Measurements from ENCODE around the gene HPN. TPM values are rescaled to one million over a fixed set of nuclear protein-coding genes. Genes with fewer than 3 reads are reported as not detected.

HPN gene
- total and polyA plus RNA-seq, 2 donors (not counting 3 experiments of a cell fraction or from before 2014, with no cell fraction given) = 0.10 TPM; not detected in 1

- no peak overlapping the region for H3K27ac ChIP-seq (ENCODE audit: insufficient read depth, low read depth, low read length)
- ChIA-PET POLR2A (no interaction called here), CTCF (interaction anchor here (0.9 to 9.9 kb wide), 2 partner anchors 35 to 46 kb away, joined by 3 to 129 read pairs; no protein-coding TSS in a partner anchor)
- H4K20me1 ChIP-seq (replicated peaks; ENCODE audit: control insufficient read depth, extremely low read depth, insufficient read depth, low read length) = no peaks in the 10 kb centered on the region
- FAIRE-seq (no peak), DNase-seq (ENCODE audit: low read depth, low spot score) (no peak)
- no TSS peak for BruUV-seq (replicated peaks)
- TF ChIP-seq, protein P1, sequence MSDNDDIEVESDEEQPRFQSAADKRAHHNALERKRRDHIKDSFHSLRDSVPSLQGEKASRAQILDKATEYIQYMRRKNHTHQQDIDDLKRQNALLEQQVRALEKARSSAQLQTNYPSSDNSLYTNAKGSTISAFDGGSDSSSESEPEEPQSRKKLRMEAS (IDR thresholded peaks at IDR 0.05; ENCODE audit: insufficient read depth, insufficient read length) = no peak
- TF ChIP-seq JUN (IDR thresholded peaks at IDR 0.05; ENCODE audit: borderline replicate concordance, insufficient read depth, insufficient read length, low read depth) (no peak), EZH2 (IDR thresholded peaks at IDR 0.05; ENCODE audit: borderline replicate concordance, low read depth, low read length, severe bottlenecking) (no peak), GATA2 (IDR thresholded peaks at IDR 0.05; ENCODE audit: insufficient read depth, insufficient read length, low read depth, low read length) (no peak), FOS (IDR thresholded peaks at IDR 0.05; ENCODE audit: borderline replicate concordance, insufficient read depth, low read length) (no peak), POLR2AphosphoS5 (IDR thresholded peaks at IDR 0.05; ENCODE audit: insufficient read depth, low read depth, low read length) (no peak), POLR2A (IDR thresholded peaks at IDR 0.05; ENCODE audit: low read depth, low read length) (no peak), MYC (IDR thresholded peaks at IDR 0.05; ENCODE audit: low read depth, low read length) (no peak)
- dilution Hi-C loops (cut with MboI; ENCODE audit: extremely low pct_ligation_motif_present, low sequenced_read_pairs) (no loop called here), intact Hi-C loops (cut with micrococcal nuclease) (loop anchor here (10.0 kb wide), 1 partner anchor 84 kb away; the partner anchor contains the start of gene ZNF30)
- H3K4me2 ChIP-seq (ENCODE audit: insufficient read depth, low read length) = no peak overlapping the region
- no peaks in the 10 kb centered on the region for H3K9me3 ChIP-seq (replicated peaks; ENCODE audit: control insufficient read depth, insufficient read depth, low read length)
- no peak overlapping the region for H3K4me3 ChIP-seq (replicated peaks in 1 of 3; ENCODE audit: insufficient read depth in 1 of 3, low read depth in 1 of 3, low read length in 3 of 3)
- H3K9ac ChIP-seq (replicated peaks; ENCODE audit: extremely low read depth, insufficient read depth, low read length) = no peak overlapping the region
- no peak overlapping the region for H2AFZ ChIP-seq (ENCODE audit: low read depth, low read length)
- H3K27me3 ChIP-seq (ENCODE audit: control insufficient read depth in 2 of 2, insufficient read depth in 2 of 2, low read length in 2 of 2) = no peaks in the 10 kb centered on the region
- H3K4me1 ChIP-seq (ENCODE audit: control insufficient read depth, extremely low read depth, insufficient read depth, low read length) = peaks cover 22% of the 10 kb centered on the region
- H3K79me2 ChIP-seq (ENCODE audit: control insufficient read depth, insufficient read depth, low read length) = peaks cover 23% of the 10 kb centered on the region
- H3K36me3 ChIP-seq (ENCODE audit: control insufficient read depth in 2 of 2, extremely low read depth in 1 of 2, insufficient read depth in 2 of 2, low read length in 2 of 2) = peaks cover 11 to 37% of the 10 kb centered on the region in 2 experiments
- H3K9me1 ChIP-seq (replicated peaks; ENCODE audit: control insufficient read depth, extremely low read depth, insufficient read depth, low read length) = no peaks in the 10 kb centered on the region
Observed at GRCh38 chr19:35008891-35009341, 32.6 kb upstream of the HPN start.
